Thoracic aorta (tissue), 2 donors: Measurements from ENCODE around the gene EME2. TPM values are rescaled to one million over a fixed set of nuclear protein-coding genes. Genes with fewer than 3 reads are reported as not detected.

Experiments
- ATAC-seq: fragments of 150-250 bp; one replicate; pipeline ENCODE4 v1.8.0; 2017; ENCODE audit warnings: low read depth; ENCODE audit not compliant: insufficient number of reproducible peaks, low FRiP score
- DNase-seq: peaks from one replicate; pipeline ENCODE4 v3.0.0-alpha.2; 2020; ENCODE audit warnings: low spot score
- H3K27ac ChIP-seq, 2 donors: fragments of 200-600 bp; sonication (generic); 1 replicate in 1 of 2; 2 replicates in 1 of 2; pipeline ENCODE4 v1.5.1; 2016; ENCODE audit warnings: mild to moderate bottlenecking in 2 of 2, moderate library complexity in 2 of 2
- H3K27me3 ChIP-seq: fragments of 200-600 bp; sonication (generic); replicated peaks from 2 replicates; pipeline ENCODE4 v1.6.0; 2016; ENCODE audit warnings: mild to moderate bottlenecking; ENCODE audit not compliant: insufficient read depth
- H3K36me3 ChIP-seq: fragments of 200-600 bp; sonication (generic); one replicate; pipeline ENCODE4 v1.5.1; 2016
- H3K4me1 ChIP-seq, 2 donors: fragments of 200-600 bp; sonication (generic); 1 replicate in 1 of 2; 2 replicates in 1 of 2; pipeline versions ENCODE4 v1.5.1 to v1.6.0; 2016; ENCODE audit warnings: low read depth in 2 of 2, mild to moderate bottlenecking in 1 of 2; ENCODE audit not compliant: control insufficient read depth in 1 of 2
- H3K4me3 ChIP-seq: fragments of 200-600 bp; sonication (generic); 2 replicates; pipeline ENCODE4 v1.5.1; 2016; ENCODE audit warnings: mild to moderate bottlenecking
- H3K9me3 ChIP-seq: fragments of 200-600 bp; sonication (generic); 2 replicates; pipeline ENCODE4 v1.5.1; 2016
- total RNA-seq, 2 donors: library from RNA; depleted of rRNA; stranded (reverse); fragments of >200 nt; gene quantifications; one replicate each; pipeline versions ENCODE4 v1.1.0 to v1.2.3, GENCODE V29; 2016
- TF ChIP-seq, protein P1 (sequence below): fragments of 200-600 bp; sonication (generic); IDR thresholded peaks from one replicate; pipeline ENCODE4 v1.5.1; 2019; ENCODE audit warnings: antibody characterized with exemption

Gene EME2
- total RNA-seq, 2 donors from 2014 or later = 23.4 to 29.2 TPM

DNA sequence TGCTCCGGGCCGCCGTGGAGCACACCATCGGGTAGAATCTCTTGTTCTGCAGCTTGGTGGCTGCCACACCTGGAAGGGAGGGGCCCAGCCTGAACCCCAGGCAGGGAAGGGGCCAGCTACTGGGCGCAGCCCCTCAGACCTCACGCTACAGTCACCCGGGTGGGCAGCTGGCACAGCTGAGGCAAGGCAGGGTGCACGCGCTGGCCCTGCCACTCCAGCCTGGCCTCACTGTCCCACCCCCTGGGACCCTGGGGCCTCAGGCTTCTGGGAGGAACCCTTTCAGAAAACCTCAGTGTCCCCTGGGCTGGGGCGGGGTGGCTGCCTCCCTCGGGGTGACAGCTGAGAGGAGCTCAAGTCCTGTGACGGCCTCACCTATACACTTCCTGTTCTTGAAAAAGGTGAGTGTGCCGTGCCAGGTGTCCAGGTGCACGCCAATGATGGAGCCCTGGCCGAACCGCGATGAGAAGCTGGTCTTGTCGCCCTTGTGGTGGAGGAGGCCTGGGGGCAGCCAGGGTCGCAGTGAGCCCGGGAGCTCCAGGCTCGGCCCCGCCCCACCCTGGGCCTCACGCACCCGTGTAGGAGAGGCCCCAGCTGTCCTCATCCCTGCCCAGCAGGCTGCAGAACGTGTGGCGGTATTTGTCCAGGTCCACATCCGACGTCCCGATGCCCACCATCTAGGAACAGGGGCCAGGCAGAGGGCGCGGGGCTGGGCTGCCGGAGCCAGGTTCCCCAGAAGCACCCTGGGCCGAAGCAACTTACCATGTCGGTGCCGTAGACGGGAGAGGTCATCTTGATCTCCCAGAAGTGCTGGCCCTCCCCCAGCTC lies 5.0 kb downstream of the EME2 start:
- Histone ChIP-seq H3K4me1 (peaks cover 18 to 33% of the 10 kb centered on the region in 2 donors), H3K9me3 (no peaks in the 10 kb centered on the region), H3K36me3 (peaks cover 30% of the 10 kb centered on the region), H3K27ac (no peak overlapping the region), H3K27me3 (no peaks in the 10 kb centered on the region), H3K4me3 (no peak overlapping the region)
- no peak for DNase-seq
- TF ChIP-seq, protein P1, sequence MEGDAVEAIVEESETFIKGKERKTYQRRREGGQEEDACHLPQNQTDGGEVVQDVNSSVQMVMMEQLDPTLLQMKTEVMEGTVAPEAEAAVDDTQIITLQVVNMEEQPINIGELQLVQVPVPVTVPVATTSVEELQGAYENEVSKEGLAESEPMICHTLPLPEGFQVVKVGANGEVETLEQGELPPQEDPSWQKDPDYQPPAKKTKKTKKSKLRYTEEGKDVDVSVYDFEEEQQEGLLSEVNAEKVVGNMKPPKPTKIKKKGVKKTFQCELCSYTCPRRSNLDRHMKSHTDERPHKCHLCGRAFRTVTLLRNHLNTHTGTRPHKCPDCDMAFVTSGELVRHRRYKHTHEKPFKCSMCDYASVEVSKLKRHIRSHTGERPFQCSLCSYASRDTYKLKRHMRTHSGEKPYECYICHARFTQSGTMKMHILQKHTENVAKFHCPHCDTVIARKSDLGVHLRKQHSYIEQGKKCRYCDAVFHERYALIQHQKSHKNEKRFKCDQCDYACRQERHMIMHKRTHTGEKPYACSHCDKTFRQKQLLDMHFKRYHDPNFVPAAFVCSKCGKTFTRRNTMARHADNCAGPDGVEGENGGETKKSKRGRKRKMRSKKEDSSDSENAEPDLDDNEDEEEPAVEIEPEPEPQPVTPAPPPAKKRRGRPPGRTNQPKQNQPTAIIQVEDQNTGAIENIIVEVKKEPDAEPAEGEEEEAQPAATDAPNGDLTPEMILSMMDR = no peak
- no peak for ATAC-seq

DNA sequence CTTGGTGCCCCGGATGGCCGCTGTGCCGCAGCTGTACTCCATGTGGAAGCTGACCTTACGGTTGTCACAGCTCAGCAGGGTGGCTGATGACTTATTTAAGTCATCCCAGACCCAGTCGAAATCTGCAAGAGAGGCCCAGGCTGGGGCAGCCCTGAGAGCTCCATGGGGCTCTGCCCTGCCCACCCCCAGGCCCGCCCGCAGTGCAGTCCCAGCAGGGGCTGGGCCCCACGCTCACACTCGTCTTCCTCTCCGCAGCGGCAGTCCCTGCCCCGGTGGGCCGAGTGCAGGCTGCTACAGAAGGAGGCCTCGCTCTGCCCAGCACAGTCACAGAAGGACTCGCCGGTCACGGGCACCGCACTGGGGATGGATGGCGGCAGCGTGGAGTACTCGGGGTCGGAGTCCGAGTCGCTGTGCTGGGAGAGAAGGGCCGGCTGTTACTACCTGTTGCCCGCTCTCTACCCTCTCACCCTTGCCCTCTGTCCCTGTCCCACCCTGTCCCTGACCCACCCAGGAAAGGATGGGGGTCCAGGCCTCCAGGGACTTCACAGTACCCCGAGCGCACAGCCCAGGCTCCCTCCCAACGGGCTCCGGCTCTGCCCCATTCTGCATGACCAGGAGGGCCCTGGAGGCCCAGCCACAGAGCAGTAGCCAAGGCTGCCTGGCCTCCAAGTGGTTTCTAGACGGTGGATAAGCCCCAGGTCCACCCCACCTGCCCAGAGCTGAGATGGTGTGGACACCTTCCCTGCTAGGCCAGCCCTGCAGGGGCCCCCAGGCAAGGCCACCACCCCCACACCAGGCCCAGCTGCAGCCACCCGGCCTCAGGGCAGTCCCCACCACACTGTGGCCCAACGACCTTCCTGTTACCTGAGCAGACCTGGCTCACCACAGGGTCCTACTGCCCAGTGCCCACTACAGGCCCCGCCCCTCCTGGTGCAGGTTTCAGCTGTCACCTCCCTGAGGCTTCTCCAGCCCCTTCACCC lies 5.9 kb downstream of the EME2 start:
- H3K4me1 ChIP-seq = peaks cover 18 to 35% of the 10 kb centered on the region in 2 donors
- DNase-seq = no peak
- no peak overlapping the region for H3K27ac ChIP-seq
- no peaks in the 10 kb centered on the region for H3K27me3 ChIP-seq
- peaks cover 30% of the 10 kb centered on the region for H3K36me3 ChIP-seq
- TF ChIP-seq, protein P1 = no peak
- no peak for ATAC-seq
- no peak overlapping the region for H3K4me3 ChIP-seq
- H3K9me3 ChIP-seq = no peaks in the 10 kb centered on the region

DNA sequence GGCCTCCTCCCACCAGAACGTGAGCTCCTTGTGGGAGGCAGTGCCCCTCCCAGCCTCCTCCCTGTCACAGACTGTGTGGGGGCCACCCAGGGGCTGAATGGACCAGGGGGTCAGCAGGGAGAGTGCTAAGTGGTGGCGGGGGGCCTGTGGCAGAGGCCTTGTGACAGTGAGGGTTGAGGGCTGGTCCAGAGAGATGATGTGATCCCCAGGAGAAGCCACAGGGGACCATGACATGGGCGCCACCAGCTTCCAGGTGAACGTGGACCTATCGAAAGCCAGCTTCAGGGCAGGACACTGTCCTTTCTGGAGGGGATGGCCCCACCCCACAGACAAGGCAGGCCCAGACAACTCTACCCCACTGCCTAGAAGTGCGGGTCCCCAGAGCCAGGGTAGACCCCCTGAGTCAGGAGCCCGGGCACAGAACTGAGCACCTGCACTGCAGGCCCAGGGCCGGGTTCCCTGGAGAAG lies 6.7 kb downstream of the EME2 start:
- Histone ChIP-seq H3K4me3 (no peak overlapping the region), H3K4me1 (peaks cover 16 to 36% of the 10 kb centered on the region in 2 donors), H3K27ac (no peak overlapping the region), H3K9me3 (no peaks in the 10 kb centered on the region), H3K36me3 (peaks cover 30% of the 10 kb centered on the region), H3K27me3 (no peaks in the 10 kb centered on the region)
- ATAC-seq = no peak
- DNase-seq = no peak
- TF ChIP-seq, protein P1 = no peak

DNA sequence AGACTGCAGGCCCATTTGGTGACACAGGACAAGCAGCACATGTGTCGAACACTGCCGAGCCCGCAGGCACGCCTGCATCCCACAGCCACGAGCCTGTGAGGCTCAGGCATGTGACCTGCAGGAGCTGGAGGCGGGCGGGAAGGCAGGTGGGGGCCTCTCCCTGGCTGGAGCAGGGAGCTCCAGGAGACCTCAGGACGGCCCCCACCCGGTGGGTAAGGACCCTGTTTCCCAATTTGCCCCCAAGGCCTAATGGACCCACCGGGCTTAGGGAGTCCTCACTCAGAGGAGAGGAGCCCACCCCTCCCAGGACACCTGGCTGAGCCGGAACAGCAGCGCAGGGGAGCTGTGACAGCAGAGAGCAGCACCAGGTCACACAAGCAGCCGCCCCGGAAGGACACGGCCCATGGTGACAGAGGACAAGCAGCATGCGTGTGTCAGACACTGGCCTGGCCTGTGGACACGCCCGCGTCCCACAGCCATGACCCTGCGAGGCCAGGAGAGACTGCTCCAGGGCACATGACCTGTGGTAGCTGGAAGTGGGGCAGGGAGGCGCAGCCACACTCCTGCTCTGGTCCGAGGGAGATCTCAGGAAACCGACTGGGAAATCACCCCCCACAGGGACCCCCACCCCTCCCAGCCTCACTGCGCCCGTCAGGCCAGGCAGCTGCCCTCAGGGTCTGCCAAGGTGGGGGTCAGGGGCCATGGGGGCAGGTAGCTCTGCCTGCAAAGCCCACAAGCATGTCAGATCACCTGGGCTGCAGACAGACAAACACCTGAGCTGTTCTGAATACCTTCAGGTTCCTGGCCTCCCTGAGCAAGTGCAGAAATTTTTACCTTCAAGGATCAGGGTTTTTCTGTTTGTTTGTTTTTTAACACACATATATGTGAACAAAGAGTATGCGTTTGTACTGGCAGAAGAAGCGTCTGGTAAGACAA lies 7.4 kb downstream of the EME2 start:
- Histone ChIP-seq H3K4me3 (no peak overlapping the region), H3K27me3 (no peaks in the 10 kb centered on the region), H3K9me3 (no peaks in the 10 kb centered on the region), H3K36me3 (peaks cover 30% of the 10 kb centered on the region), H3K27ac (no peak overlapping the region), H3K4me1 (peaks cover 14 to 36% of the 10 kb centered on the region in 2 donors)
- TF ChIP-seq, protein P1 = no peak
- ATAC-seq = no peak
- no peak for DNase-seq
